SK-N-SH (cell line): Measurements from ENCODE around the gene HEXIM1. TPM values are rescaled to one million over a fixed set of nuclear protein-coding genes. Genes with fewer than 3 reads are reported as not detected.

Experiments used
- CTCF ChIA-PET: fragments of 300-600, 350-600 bp; formaldehyde crosslinking; extraction: SDS; loops from one replicate; lab custom pipeline; 2021; lab: Yijun Ruan, JAX
- POLR2A ChIA-PET: fragments of 350-600 bp; sonication (Branson Sonifier 250); formaldehyde crosslinking; extraction: SDS; loops from one replicate; lab custom pipeline; 2020; ENCODE audit warnings: antibody characterized with exemption, inconsistent platforms; lab: Yijun Ruan, JAX
- DNase-seq: peaks from one replicate; pipeline ENCODE4 v3.0.0; 2012
- H2AFZ ChIP-seq: fragments of 200-600 bp; sonication (generic); 2 replicates; pipeline ENCODE4 v1.8.1; 2016; ENCODE audit warnings: antibody characterized with exemption, mild to moderate bottlenecking, low read depth
- H3F3A ChIP-seq: fragments of 200-600 bp; sonication (generic); replicated peaks from 2 replicates; pipeline ENCODE3; 2016; ENCODE audit warnings: antibody characterized with exemption, mild to moderate bottlenecking; ENCODE audit not compliant: insufficient read depth
- H3K27ac ChIP-seq, 2 experiments: fragments of 200-500 bp in 1 of 2; fragments of 200-600 bp in 1 of 2; sonication (Bioruptor generic) in 1 of 2; sonication (generic), shearing (Covaris generic) in 1 of 2; 2 replicates each; pipeline versions ENCODE4 v1.5.1 to v1.6.1; 2014 to 2016; ENCODE audit warnings: low read depth in 2 of 2, inconsistent platforms in 1 of 2, low read length in 1 of 2, mild to moderate bottlenecking in 1 of 2, mixed read lengths in 1 of 2
- H3K27me3 ChIP-seq: fragments of 200-600 bp; sonication (generic), shearing (Covaris generic); 2 replicates; pipeline ENCODE4 v1.6.1; 2016; ENCODE audit warnings: mixed run types; ENCODE audit not compliant: insufficient read depth
- H3K36me3 ChIP-seq, 2 experiments: fragments of 200-500 bp in 1 of 2; fragments of 200-600 bp in 1 of 2; sonication (Bioruptor generic) in 1 of 2; sonication (generic) in 1 of 2; replicated peaks in 1 of 2; 2 replicates each; pipeline versions ENCODE3 to v1.5.1; 2014 to 2016; ENCODE audit warnings: low read length in 1 of 2, mild to moderate bottlenecking in 1 of 2; ENCODE audit not compliant: insufficient read depth in 2 of 2, control insufficient read depth in 1 of 2
- H3K4me1 ChIP-seq, 2 experiments: fragments of 200-500 bp in 1 of 2; fragments of 200-600 bp in 1 of 2; sonication (Bioruptor generic) in 1 of 2; sonication (generic), shearing (Covaris generic) in 1 of 2; 2 replicates each; pipeline versions ENCODE4 v1.5.1 to v1.6.1; 2014 to 2016; ENCODE audit warnings: low read depth in 1 of 2, low read length in 1 of 2, mixed run types in 1 of 2; ENCODE audit not compliant: insufficient read depth in 2 of 2, control insufficient read depth in 1 of 2
- H3K4me2 ChIP-seq: fragments of 200-600 bp; sonication (generic), shearing (Covaris generic); 2 replicates; pipeline ENCODE4 v1.6.1; 2017; ENCODE audit warnings: mixed run types
- H3K4me3 ChIP-seq, 2 experiments: fragments of 200-500 bp in 1 of 2; fragments of 200-600 bp in 1 of 2; sonication (Bioruptor generic) in 1 of 2; sonication (generic), shearing (Covaris generic) in 1 of 2; 2 replicates each; pipeline versions ENCODE4 v1.5.1 to v1.8.1; 2014 to 2016; ENCODE audit warnings: low read depth in 2 of 2, inconsistent platforms in 1 of 2, low read length in 1 of 2, mild to moderate bottlenecking in 1 of 2, mixed read lengths in 1 of 2, moderate library complexity in 1 of 2
- H3K79me2 ChIP-seq: fragments of 200-600 bp; sonication (generic); 2 replicates; pipeline ENCODE4 v1.8.1; 2017; ENCODE audit warnings: mild to moderate bottlenecking; ENCODE audit not compliant: insufficient read depth
- H3K9ac ChIP-seq: fragments of 200-600 bp; sonication (generic); 2 replicates; pipeline ENCODE4 v1.6.1; 2017; ENCODE audit warnings: mixed run types
- H3K9me2 ChIP-seq: fragments of 200-600 bp; sonication (generic); 2 replicates; pipeline ENCODE4 v1.6.1; 2017; ENCODE audit warnings: mixed run types
- H3K9me3 ChIP-seq: fragments of 200-600 bp; sonication (generic); 2 replicates; pipeline ENCODE4 v1.6.1; 2017; ENCODE audit warnings: mixed run types, mild to moderate bottlenecking, moderate library complexity
- H4K20me1 ChIP-seq: fragments of 200-600 bp; sonication (generic); 2 replicates; pipeline ENCODE4 v1.6.1; 2017; ENCODE audit warnings: mild to moderate bottlenecking, mixed run types; ENCODE audit not compliant: insufficient read depth
- CHD2 ChIP-seq: fragments of 150-350 bp; IDR thresholded peaks from 2 replicates; pipeline ENCODE4 v1.6.1; 2018; ENCODE audit warnings: low read length; ENCODE audit not compliant: partially characterized antibody
- CTCF ChIP-seq: fragments of 200-600 bp; sonication (generic); IDR thresholded peaks from 2 replicates; pipeline ENCODE4 v1.6.1; 2017; ENCODE audit warnings: antibody characterized with exemption, mild to moderate bottlenecking, moderate library complexity
- ELF1 ChIP-seq: IDR thresholded peaks from 2 replicates; pipeline ENCODE4 v1.4.0; 2012
- EP300 ChIP-seq, 2 experiments: IDR thresholded peaks; 2 replicates each; pipeline versions ENCODE4 v1.4.0 to v1.6.1; 2012; ENCODE audit warnings: borderline replicate concordance in 1 of 2, low read depth in 1 of 2, low read length in 1 of 2
- EZH2phosphoT487 ChIP-seq: fragments of 200-600 bp; sonication (generic); IDR thresholded peaks from 2 replicates; pipeline ENCODE4 v1.6.1; 2017; ENCODE audit warnings: low read depth, mixed run types, mild to moderate bottlenecking, antibody characterized with exemption, moderate library complexity, borderline replicate concordance
- FOXJ3 ChIP-seq: sonication (generic); formaldehyde crosslinking; IDR thresholded peaks from 2 replicates; pipeline ENCODE4 v1.5.1; 2020; ENCODE audit warnings: mild to moderate bottlenecking, missing genetic modification reagents
- GABPA ChIP-seq: IDR thresholded peaks from 2 replicates; pipeline ENCODE4 v1.4.0; 2012; ENCODE audit warnings: low read depth, mild to moderate bottlenecking
- IRF3 ChIP-seq: fragments of 150-350 bp; IDR thresholded peaks from 2 replicates; pipeline ENCODE4 v1.6.1; 2016; ENCODE audit warnings: mild to moderate bottlenecking, low read depth, low read length
- MAX ChIP-seq: IDR thresholded peaks from 2 replicates; pipeline ENCODE4 v1.4.0; 2012; ENCODE audit warnings: low read depth
- MXI1 ChIP-seq: IDR thresholded peaks from 2 replicates; pipeline ENCODE4 v1.6.1; 2012; ENCODE audit warnings: mild to moderate bottlenecking, low read depth, low read length, improper control_type of control experiment
- PBX3 ChIP-seq: IDR thresholded peaks from 2 replicates; pipeline ENCODE4; 2012
- POLR2AphosphoS5 ChIP-seq: IDR thresholded peaks from 2 replicates; pipeline ENCODE4 v1.6.1; 2012; ENCODE audit warnings: low read depth, low read length
- RCOR1 ChIP-seq: fragments of 150-350 bp; IDR thresholded peaks from 2 replicates; pipeline ENCODE4 v1.6.1; 2017; ENCODE audit warnings: antibody characterized with exemption, low read length
- REST ChIP-seq: IDR thresholded peaks from 2 replicates; pipeline ENCODE4 v1.6.1; 2012; ENCODE audit warnings: mild to moderate bottlenecking, low read depth, low read length, moderate library complexity
- RFX5 ChIP-seq: IDR thresholded peaks from 2 replicates; pipeline ENCODE4 v1.6.1; 2012; ENCODE audit warnings: mild to moderate bottlenecking, improper control_type of control experiment, low read length
- SIN3A ChIP-seq: IDR thresholded peaks from 2 replicates; pipeline ENCODE4 v1.6.1; 2012; ENCODE audit warnings: low read depth, mild to moderate bottlenecking, low read length, moderate library complexity, borderline replicate concordance
- TAF1 ChIP-seq: IDR thresholded peaks from 2 replicates; pipeline ENCODE4 v1.6.1; 2012; ENCODE audit warnings: low read depth, mild to moderate bottlenecking, low read length, moderate library complexity, borderline replicate concordance
- TCF12 ChIP-seq: IDR thresholded peaks from 2 replicates; pipeline ENCODE4 v1.4.0; 2012
- TEAD4 ChIP-seq: IDR thresholded peaks from 2 replicates; pipeline ENCODE4 v1.4.0; 2012; ENCODE audit warnings: mild to moderate bottlenecking, borderline replicate concordance; ENCODE audit not compliant: insufficient read depth
- USF1 ChIP-seq: IDR thresholded peaks from 2 replicates; pipeline ENCODE4 v1.4.0; 2012; ENCODE audit warnings: low read depth, borderline replicate concordance
- USF2 ChIP-seq: fragments of 150-350 bp; IDR thresholded peaks from 2 replicates; pipeline ENCODE4 v1.6.1; 2017; ENCODE audit warnings: antibody characterized with exemption, low read length, low read depth, borderline replicate concordance
- whole genome bisulfite sequencing: methylation state at CpG from one replicate; pipeline ENCODE4 v1.1.6; 2017; ENCODE audit warnings: low lambda C conversion rate; 5-methylcytosine and 5-hydroxymethylcytosine counted together
- polyA plus RNA-seq, 3 experiments: library from polyadenylated mRNA; depleted of rRNA; stranded (reverse); fragments of >200 nt; gene quantifications; 2 replicates each; pipeline ENCODE4 v1.2.3, GENCODE V29; 2012

Gene HEXIM1
- polyA plus RNA-seq, 1 of the 3 experiments (the other 2 are of a cell fraction): 20.7 TPM

- peaks cover 0 to 3% of the 10 kb centered on the region in 2 experiments for H3K36me3 ChIP-seq
- TF ChIP-seq REST: no peak
- no peak for TF ChIP-seq TCF12
- TF ChIP-seq EP300 (IDR thresholded peaks at IDR 0.05; ENCODE audit: borderline replicate concordance in 1 of 2, low read depth in 1 of 2, low read length in 1 of 2): no peak
- TF ChIP-seq POLR2AphosphoS5: peak; percentile 52; the same call in 1 of the 2 replicates
- peak; percentile 29; the same call in 1 of the 2 replicates for TF ChIP-seq IRF3
- no peak for TF ChIP-seq ELF1
- no peak for TF ChIP-seq USF2
- TF ChIP-seq TAF1: no peak; the same call in 1 of the 2 replicates
- TF ChIP-seq MAX: peak; percentile 37; the same call in 1 of the 2 replicates
- peak; percentile 71; the same call in 1 of the 2 replicates for TF ChIP-seq MXI1
- TF ChIP-seq RCOR1: peak; percentile 88
- TF ChIP-seq CTCF: peak; percentile 100
- TF ChIP-seq USF1: no peak
- no peak for TF ChIP-seq EZH2phosphoT487
- TF ChIP-seq GABPA: no peak
- no peak for TF ChIP-seq TEAD4
- no peak for TF ChIP-seq PBX3
- 0 out of 2 replicates have a peak, but pooled peaks have one; percentile 35 for TF ChIP-seq FOXJ3
- peak; percentile 31; the same call in 1 of the 2 replicates for TF ChIP-seq SIN3A
- peak; percentile 89 for TF ChIP-seq RFX5
- TF ChIP-seq CHD2: peak; percentile 64
Observed at GRCh38 chr17:45135192-45135977, 12.9 kb upstream of the HEXIM1 start, which contains the start of gene ACBD4. Gene ACBD4 (plus strand): TSS chr17:45135687. CDS start chr17:45136145, 458 bp downstream.

More at GRCh38 chr17:45135192-45135977, 12.9 kb upstream of the HEXIM1 start, which contains the start of gene ACBD4:
- Histone ChIP-seq H3K9me3 (no peaks in the 10 kb centered on the region), H3K9me2 (no peaks in the 10 kb centered on the region), H2AFZ (peak within 1 kb of the TSS; percentile 60), H3K4me3 (peak within 1 kb of the TSS; percentile 81 to 85), H3K4me2 (peak within 1 kb of the TSS; percentile 95), H3K79me2 (peaks cover 18% of the 10 kb centered on the region), H4K20me1 (no peaks in the 10 kb centered on the region), H3K27ac (peak within 1 kb of the TSS in 1 of 2 experiments; percentile 60; a peak in 1 of 4 replicates), H3F3A (peaks cover 6% of the 10 kb centered on the region), H3K9ac (peak within 1 kb of the TSS; percentile 61), H3K4me1 (peaks cover 0 to 25% of the 10 kb centered on the region in 2 experiments; a peak in 1 of 4 replicates), H3K27me3 (no peaks in the 10 kb centered on the region)
- 4% methylated on average over 21 of the region's 40 CpGs for WGBS
- ChIA-PET CTCF (interaction anchor here (0.5 to 10.8 kb wide), 100 partner anchors 11 to 867 kb away, joined by 3 to 209 read pairs (median 5); partner anchors contain the start of genes EFTUD2, FMNL1, HEXIM1 and HEXIM2), POLR2A (interaction anchor here (1.2 to 5.4 kb wide), 5 partner anchors 11 to 63 kb away, joined by 3 to 47 read pairs (median 8); partner anchors contain the start of gene HEXIM1)
- peak; percentile 96 for DNase-seq
